Measurements from ENCODE around the gene IER3IP1.

The IER3IP1 gene

GRCh38 chr18:47151439-47151838 is 24.7 kb downstream of the IER3IP1 start:
- DNase-seq, result no peak

- no peak for DNase-seq
Measured at GRCh38 chr18:47150824-47151366, 25.3 kb downstream of the IER3IP1 start.

- DNase-seq, result peak; percentile 61
Measured at GRCh38 chr18:47150029-47150823, 25.9 kb downstream of the IER3IP1 start, which contains the start of gene HDHD2. HDHD2 (minus strand) TSS chr18:47150500; CDS start chr18:47136439, 14,061 bp downstream.

DNA sequence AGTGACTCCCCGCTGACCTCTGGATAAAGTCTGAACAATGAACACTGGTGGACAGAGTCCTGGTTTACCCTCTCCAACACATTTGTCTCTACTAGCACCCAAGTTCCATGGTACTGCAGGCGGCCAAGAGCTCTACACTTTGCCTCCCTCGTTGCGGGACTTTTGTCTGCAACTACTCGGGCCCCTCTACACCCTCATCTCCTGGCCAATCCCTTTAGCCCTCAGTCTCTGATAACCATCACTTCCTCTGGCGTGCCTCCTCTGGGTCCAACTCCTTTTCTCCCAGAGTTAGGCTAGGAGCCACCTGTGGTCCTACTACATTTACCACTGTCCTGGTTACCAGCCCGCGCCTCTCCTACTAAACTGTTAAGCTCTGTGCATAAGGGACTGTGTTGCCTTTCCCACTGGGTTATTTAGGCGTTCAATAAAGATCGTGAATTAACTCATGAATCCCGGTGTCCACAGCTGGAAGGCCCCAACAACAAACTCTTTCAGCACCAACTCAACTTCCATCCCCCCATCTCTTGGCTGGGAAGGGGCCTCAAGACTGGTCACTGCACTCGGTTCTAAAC is 26.6 kb downstream of the IER3IP1 start:
- DNase-seq, result no peak

DNA sequence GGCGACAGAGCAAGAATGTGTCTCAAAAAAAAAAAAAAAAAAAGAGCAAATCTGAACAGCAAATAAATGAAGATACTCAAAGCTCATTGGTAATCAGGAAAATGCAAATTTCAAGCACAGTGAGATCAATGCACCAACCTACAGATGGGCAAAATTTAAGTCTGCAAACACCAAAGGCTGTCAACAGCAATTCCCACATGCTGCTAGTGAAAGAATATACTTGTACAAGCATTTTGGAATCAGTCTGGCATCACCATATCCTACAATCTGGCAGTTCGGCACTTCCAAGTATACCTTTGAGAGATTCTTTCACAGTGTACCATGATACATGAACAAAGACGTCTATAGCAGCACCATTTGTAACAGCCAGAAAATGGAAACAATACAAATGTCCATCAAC is 30.0 kb downstream of the IER3IP1 start:
- DNase-seq, result no peak

DNA sequence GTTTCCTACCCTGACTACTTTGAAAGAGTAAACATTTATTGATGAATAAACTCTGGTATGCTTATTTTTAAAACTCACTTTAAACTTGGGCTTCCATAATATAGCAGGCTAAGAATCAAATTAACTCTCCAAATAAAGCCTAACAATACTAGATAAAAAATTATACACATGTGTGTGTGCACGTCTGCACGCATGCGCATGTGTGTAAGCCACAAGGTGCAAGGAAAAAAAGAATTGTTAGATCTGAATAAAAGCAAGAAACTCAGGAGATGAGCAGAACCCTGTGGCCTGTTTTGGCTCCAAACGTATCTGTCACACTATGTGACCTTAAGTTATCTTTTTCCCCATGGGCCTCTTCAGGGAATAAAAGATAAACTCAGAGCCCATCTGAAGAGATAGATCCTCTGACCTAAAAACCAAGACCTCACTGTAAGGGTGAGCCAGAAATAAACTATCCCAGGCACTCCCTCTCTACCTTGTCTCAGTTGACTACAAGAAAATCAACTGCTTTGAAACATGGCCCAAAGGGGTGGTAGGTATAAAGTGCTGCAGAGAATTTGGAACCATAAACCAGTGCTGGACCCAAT is 32.2 kb downstream of the IER3IP1 start:
- no peak for DNase-seq

GRCh38 chr18:47143153-47143552 is 33.0 kb downstream of the IER3IP1 start:
- DNase-seq, result no peak

GRCh38 chr18:47141289-47141688 is 34.9 kb downstream of the IER3IP1 start:
- no peak for DNase-seq

DNA sequence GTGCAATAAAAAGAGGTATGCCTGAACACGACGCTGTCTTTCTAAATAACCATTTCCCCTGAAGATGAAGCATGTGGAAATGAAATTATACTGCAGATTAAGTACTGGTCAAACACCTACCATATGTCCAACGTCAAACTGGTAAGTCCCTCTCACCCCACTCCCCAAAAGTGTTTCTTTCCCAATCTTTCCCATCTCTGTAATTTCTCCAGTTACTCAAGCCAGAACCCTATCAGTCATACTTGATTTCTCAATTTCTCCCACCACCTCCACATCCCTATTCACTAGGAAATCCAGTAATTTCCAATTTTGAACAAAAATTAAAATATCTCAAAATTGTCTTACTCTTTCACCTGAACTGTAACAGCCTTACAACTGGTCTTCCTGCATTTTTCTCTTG is 55.0 kb downstream of the IER3IP1 start:
- DNase-seq, result no peak

GRCh38 chr18:47120428-47120827 is 55.7 kb downstream of the IER3IP1 start:
- DNase-seq, result no peak

GRCh38 chr18:47118981-47119380 is 57.2 kb downstream of the IER3IP1 start:
- no peak for DNase-seq

GRCh38 chr18:47115205-47115604 is 61.0 kb downstream of the IER3IP1 start:
- DNase-seq, result no peak

DNA sequence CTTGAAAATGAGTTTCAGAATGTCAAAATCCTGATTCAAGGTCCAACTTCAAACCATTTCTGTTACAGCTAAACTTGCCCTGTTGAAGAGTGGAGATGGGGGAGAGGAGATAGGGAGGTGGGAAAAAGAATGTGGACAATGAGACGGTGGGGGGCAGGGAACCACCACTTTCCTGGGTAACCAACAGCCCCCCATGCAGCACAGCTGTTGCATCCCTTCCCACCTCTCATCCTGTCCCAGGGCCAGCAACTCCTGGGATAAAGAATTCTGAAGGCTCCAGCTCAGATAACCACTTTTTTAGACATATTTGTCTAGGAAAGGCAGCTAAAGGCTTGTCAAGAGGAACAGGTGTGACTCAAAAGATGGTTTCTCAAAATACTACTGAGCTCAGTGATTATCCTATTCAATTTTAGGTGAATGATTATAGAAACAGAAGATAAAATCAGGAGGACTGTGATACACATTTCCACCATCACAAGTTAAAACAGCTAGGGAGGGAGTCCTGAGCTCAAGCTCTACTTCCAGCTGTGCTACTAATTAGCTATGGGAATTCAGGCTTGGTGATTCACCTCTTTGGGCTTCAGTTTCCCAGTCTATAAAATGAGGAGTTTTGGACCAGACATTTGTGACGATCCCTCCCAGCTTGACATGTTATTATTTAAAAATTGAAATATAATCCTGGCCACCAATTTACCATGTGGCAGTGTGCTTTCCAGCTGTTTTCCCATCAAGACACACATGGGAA is 62.2 kb downstream of the IER3IP1 start:
- no peak for DNase-seq

DNA sequence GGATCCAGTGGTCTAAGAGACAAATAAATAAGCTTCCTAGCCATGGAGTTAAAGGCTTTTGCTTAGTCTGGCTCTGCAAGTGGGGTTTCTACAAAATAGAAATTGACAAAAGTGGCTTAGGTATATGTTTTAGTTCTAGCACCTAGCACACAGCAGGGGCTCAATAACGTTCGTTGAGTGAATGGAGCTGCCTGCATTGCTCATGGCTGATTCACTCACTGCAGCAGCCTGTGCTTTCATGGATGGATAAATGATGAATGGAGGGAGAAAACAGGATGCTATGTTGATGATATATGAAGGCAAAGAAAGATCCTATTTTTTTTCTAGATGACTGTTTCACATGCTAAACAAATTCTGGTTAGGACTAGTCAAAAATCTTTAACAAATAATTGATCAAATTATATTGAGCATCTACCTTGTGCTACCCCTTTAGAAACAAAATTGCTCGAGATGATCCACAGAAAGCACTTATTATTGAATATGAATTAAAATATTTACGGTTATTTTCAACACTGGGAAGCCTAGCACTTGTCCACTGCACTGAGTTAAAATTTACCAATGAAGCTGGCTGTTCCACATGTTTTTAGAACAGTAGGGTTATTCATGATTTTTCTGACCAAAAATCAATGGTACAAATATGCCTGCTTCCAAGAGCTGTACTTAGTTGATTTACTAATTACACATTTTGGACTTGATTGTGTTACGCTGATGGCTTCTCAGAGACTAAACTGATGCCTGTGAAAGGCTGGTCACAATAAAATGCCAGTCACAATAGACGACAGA is 65.5 kb downstream of the IER3IP1 start:
- no peak for DNase-seq

DNA sequence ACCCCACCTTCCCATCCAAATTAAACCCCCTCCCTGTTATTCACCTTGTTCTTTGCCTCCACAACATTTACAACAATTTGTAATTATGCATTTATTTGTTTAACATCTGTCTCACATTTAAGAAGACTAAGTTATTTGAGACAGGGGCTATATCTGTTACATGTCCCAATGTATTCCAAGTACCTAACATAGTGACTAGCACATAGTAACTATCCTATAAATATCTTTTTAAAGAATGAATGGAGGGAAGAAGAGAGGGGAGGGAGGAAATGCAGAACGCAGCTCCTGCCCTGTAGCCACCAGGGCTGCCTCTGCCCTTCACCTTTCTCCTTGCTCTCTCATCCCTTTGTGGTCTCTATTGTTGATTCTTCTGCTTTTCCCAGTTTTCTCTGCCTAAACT is 66.4 kb downstream of the IER3IP1 start:
- DNase-seq, result no peak

DNA sequence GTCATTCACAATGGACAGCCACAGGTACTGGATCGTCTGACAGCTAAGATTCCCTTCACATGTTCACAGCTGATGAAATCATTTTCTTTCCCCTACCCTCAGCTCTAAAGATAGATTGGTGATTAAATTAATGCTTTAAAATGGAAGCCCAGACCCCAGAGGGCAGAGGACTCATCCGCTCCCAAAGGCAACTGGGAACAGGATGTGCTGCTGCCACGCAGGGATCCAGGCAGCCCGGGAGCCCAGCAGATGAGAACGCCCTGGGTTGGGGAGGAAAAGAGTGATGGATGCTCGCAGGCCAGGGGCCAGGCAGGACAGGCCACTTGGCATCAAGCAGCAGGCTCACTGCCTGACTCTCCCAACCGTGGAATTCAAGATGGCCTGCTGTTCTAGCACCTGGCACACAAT is 67.2 kb downstream of the IER3IP1 start:
- no peak for DNase-seq

DNA sequence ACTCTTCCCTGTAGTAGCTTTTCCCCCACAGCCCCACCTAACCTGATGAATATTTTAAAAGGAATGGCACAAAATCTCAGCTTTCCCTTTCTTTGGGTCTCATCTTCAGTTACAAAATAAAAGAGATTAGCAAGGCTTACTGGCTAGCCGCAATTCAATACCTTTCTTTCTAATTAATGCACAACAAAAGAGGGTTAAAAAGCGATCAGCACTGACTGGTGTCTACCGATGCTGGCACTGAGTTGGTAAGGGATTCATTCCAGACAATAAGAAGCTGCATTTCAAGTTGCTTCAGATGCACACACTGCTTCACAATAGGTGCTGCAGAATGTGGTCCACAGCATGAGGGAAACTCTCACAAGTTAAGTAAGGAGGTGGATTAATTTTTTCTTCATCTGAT is 67.8 kb downstream of the IER3IP1 start:
- no peak for DNase-seq
